Measurements from ENCODE around the gene GPR65. TPM values are rescaled to one million over a fixed set of nuclear protein-coding genes. Genes with fewer than 3 reads are reported as not detected.

GPR65 gene
- total RNA-seq, result 0.18 TPM in 1 of 2 replicates, not detected in the other

GRCh38 chr14:88005050-88005481 lies at the start of gene GPR65:
Gene GPR65, plus strand, starts transcription at chr14:88005135. Its CDS starts 5,713 bp downstream, at chr14:88010848.

GRCh38 chr14:87992718-87993628 lies 12.0 kb upstream of the GPR65 start, which contains the start of gene GALC:
Gene GALC, minus strand, starts transcription at chr14:87993182. Its CDS starts 18 bp downstream, at chr14:87993164.

Other genes with a start within 250 kb of the GPR65 start
- gene GALC, start 12.0 kb upstream of the GPR65 start, total RNA-seq, result 9.2 and 15.4 TPM in 2 replicates